CD14-positive monocyte (primary cell): ENCODE measurements around the gene STK32C. TPM values are rescaled to one million over a fixed set of nuclear protein-coding genes. Genes with fewer than 3 reads are reported as not detected.
A peak's percentile ranks its signal among the peaks of the same experiment; 100 is the strongest.

Experiments used
- DNase-seq, 3 donors: peaks; one replicate each; pipeline ENCODE4 v3.0.0-alpha.2; 2011 to 2022
- H2AFZ ChIP-seq: 2 replicates; pipeline ENCODE4 v1.6.0; 2012; ENCODE audit warnings: mild to moderate bottlenecking, low read depth, low read length, inconsistent platforms; ENCODE audit not compliant: insufficient read depth, poor library complexity, severe bottlenecking
- H3K27ac ChIP-seq, 2 donors: 1 replicate in 1 of 2; 2 replicates in 1 of 2; pipeline ENCODE4 v1.5.1; 2012 to 2013; ENCODE audit warnings: low read length in 2 of 2, control low read depth in 1 of 2, inconsistent platforms in 1 of 2, low read depth in 1 of 2, mild to moderate bottlenecking in 1 of 2
- H3K27me3 ChIP-seq, 2 donors: one replicate each; pipeline versions ENCODE4 v1.6.0 to v1.6.1; 2011 to 2013; ENCODE audit warnings: low read length in 2 of 2; ENCODE audit not compliant: control insufficient read depth in 2 of 2, insufficient read depth in 2 of 2
- H3K36me3 ChIP-seq, 2 donors: replicated peaks in 1 of 2; 1 replicate in 1 of 2; 2 replicates in 1 of 2; pipeline versions ENCODE4 v1.5.1 to v1.6.1; 2012 to 2013; ENCODE audit warnings: low read length in 2 of 2, control low read depth in 1 of 2, inconsistent platforms in 1 of 2, mild to moderate bottlenecking in 1 of 2; ENCODE audit not compliant: insufficient read depth in 2 of 2, control insufficient read depth in 1 of 2
- H3K4me1 ChIP-seq, 2 donors: 1 replicate in 1 of 2; 2 replicates in 1 of 2; pipeline versions ENCODE4 v1.5.1 to v1.6.1; 2012 to 2013; ENCODE audit warnings: low read length in 2 of 2, control low read depth in 1 of 2, inconsistent platforms in 1 of 2, mild to moderate bottlenecking in 1 of 2, moderate library complexity in 1 of 2; ENCODE audit not compliant: insufficient read depth in 2 of 2, control insufficient read depth in 1 of 2
- H3K4me2 ChIP-seq: replicated peaks from 2 replicates; pipeline ENCODE3; 2012; ENCODE audit warnings: low read length, moderate library complexity, mild to moderate bottlenecking; ENCODE audit not compliant: poor library complexity, severe bottlenecking; ENCODE audit errors: extremely low read depth
- H3K4me3 ChIP-seq, 3 experiments: fragments of 200-600 bp in 1 of 3; sonication (generic) in 1 of 3; replicated peaks in 1 of 3; 1 replicate in 2 of 3; 2 replicates in 1 of 3; pipeline ENCODE4 v1.5.1; 2011 to 2013; ENCODE audit warnings: low read length in 3 of 3, mild to moderate bottlenecking in 3 of 3, control low read depth in 2 of 3, low read depth in 2 of 3, inconsistent platforms in 1 of 3, moderate library complexity in 1 of 3
- H3K79me2 ChIP-seq: 2 replicates; pipeline ENCODE4 v1.6.0; 2012; ENCODE audit warnings: mild to moderate bottlenecking, control low read depth, inconsistent platforms, low read length, moderate library complexity; ENCODE audit not compliant: insufficient read depth
- H3K9ac ChIP-seq: 2 replicates; pipeline ENCODE4 v1.6.0; 2017; ENCODE audit warnings: low read length, mild to moderate bottlenecking; ENCODE audit not compliant: insufficient read depth, poor library complexity, severe bottlenecking
- H3K9me3 ChIP-seq, 2 donors: replicated peaks in 1 of 2; 1 replicate in 1 of 2; 2 replicates in 1 of 2; pipeline versions ENCODE4 v1.5.1 to v1.6.1; 2012 to 2013; ENCODE audit warnings: low read length in 2 of 2, control low read depth in 1 of 2; ENCODE audit not compliant: control insufficient read depth in 1 of 2, insufficient read depth in 1 of 2
- H4K20me1 ChIP-seq: 2 replicates; pipeline ENCODE4 v1.6.0; 2012; ENCODE audit warnings: mild to moderate bottlenecking, low read length, control low read depth, moderate library complexity; ENCODE audit not compliant: insufficient read depth
- H3K27ac Mint-ChIP-seq, 7 donors: one replicate each; pipeline ENCODE4 v1.8.0; 2020; ENCODE audit warnings: mild to moderate bottlenecking in 7 of 7, mixed read lengths in 7 of 7, moderate library complexity in 6 of 7, inconsistent platforms in 2 of 7
- H3K27me3 Mint-ChIP-seq, 3 donors: one replicate each; pipeline ENCODE4 v1.8.0; 2021 to 2022; ENCODE audit warnings: low read depth in 3 of 3, mild to moderate bottlenecking in 3 of 3, mixed read lengths in 3 of 3, moderate library complexity in 3 of 3, inconsistent platforms in 1 of 3
- H3K36me3 Mint-ChIP-seq, 2 donors: one replicate each; pipeline ENCODE4 v1.8.0; 2020; ENCODE audit warnings: mixed read lengths in 2 of 2, inconsistent platforms in 1 of 2, mild to moderate bottlenecking in 1 of 2
- H3K4me1 Mint-ChIP-seq: one replicate; pipeline ENCODE4 v1.8.0; 2020; ENCODE audit warnings: mild to moderate bottlenecking, mixed read lengths
- H3K4me3 Mint-ChIP-seq, 2 donors: one replicate each; pipeline ENCODE4 v1.8.0; 2020; ENCODE audit warnings: mild to moderate bottlenecking in 2 of 2, mixed read lengths in 2 of 2, moderate library complexity in 1 of 2
- H3K9me3 Mint-ChIP-seq, 7 donors: one replicate each; pipeline ENCODE4 v1.8.0; 2020 to 2022; ENCODE audit warnings: mixed read lengths in 7 of 7, mild to moderate bottlenecking in 6 of 7, moderate library complexity in 6 of 7, inconsistent platforms in 2 of 7
- WGBS: methylation state at CpG from one replicate; pipeline ENCODE4 v1.1.5; 2013; ENCODE audit warnings: missing lambda C conversion rate; ENCODE audit not compliant: insufficient coverage; 5-methylcytosine and 5-hydroxymethylcytosine counted together
- intact Hi-C, 2 donors: fragments of 100-400 bp; cut with micrococcal nuclease; formaldehyde crosslinking; loops; one replicate each; pipeline versions ENCODE4 v1.15.0 to v1.15.1; 2023
- polyA plus RNA-seq, 3 donors: library from polyadenylated mRNA; depleted of rRNA in 1 of 3; unstranded in 2 of 3; stranded (reverse) in 1 of 3; fragments of 300-500 nt in 2 of 3; fragments of >200 nt in 1 of 3; fragmentation: Illumina TruSeq in 2 of 3; gene quantifications; 1 replicate in 2 of 3; 2 replicates in 1 of 3; pipeline ENCODE4 v1.2.3, GENCODE V29; 2012 to 2021
- TF ChIP-seq, protein P1 (sequence below): fragments of 200-600 bp; IDR thresholded peaks from one replicate; pipeline ENCODE4 v1.8.0; 2022; ENCODE audit warnings: antibody characterized with exemption, mild to moderate bottlenecking

Gene STK32C
- polyA plus RNA-seq, 3 donors: 13.6 to 22.8 (median 18.4) TPM

DNA sequence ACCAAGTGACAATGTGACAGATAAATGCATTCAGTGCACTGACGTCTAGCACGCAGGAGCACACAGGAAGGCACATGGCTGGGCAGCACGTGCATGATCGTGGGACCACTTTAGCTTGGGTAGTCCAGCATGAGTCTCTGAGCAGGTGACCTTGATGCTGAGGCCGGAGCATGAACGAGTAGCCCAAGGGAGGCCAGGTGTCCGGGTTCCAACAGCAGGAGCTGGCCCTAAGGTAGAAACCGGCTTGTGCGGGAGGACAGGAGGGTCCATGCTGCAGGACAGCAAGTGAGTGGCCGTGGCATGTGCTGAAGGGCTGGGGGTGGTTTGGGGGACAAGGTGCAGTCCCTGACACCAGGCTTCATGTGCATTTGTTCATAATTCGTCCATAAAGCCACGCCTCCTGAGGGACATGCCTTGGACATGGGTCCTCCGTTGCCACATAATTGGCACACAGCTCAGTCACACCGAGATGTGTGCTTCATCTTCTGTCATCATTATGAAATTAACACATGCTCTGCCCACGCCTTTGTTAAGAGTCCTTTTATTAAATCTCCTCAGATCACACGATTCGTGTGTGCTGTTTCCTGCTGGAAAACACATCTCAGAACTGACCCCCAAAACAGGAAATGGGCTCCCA, 3.1 kb upstream of the STK32C start:
- no peak overlapping the region for H3K4me2 ChIP-seq
- peaks cover 0 to 7% of the 10 kb centered on the region in 2 donors for H3K9me3 ChIP-seq
- no peak overlapping the region for H2AFZ ChIP-seq
- H3K27ac ChIP-seq: no peak overlapping the region
- intact Hi-C loops: loop anchor here in 1 of 2 donors (5.0 kb wide), 1 partner anchor 226 kb away; the partner anchor contains the start of gene INPP5A
- H3K4me1 ChIP-seq: peaks cover 16 to 24% of the 10 kb centered on the region in 2 donors
- H4K20me1 ChIP-seq: peaks cover 14% of the 10 kb centered on the region
- TF ChIP-seq, protein P1, sequence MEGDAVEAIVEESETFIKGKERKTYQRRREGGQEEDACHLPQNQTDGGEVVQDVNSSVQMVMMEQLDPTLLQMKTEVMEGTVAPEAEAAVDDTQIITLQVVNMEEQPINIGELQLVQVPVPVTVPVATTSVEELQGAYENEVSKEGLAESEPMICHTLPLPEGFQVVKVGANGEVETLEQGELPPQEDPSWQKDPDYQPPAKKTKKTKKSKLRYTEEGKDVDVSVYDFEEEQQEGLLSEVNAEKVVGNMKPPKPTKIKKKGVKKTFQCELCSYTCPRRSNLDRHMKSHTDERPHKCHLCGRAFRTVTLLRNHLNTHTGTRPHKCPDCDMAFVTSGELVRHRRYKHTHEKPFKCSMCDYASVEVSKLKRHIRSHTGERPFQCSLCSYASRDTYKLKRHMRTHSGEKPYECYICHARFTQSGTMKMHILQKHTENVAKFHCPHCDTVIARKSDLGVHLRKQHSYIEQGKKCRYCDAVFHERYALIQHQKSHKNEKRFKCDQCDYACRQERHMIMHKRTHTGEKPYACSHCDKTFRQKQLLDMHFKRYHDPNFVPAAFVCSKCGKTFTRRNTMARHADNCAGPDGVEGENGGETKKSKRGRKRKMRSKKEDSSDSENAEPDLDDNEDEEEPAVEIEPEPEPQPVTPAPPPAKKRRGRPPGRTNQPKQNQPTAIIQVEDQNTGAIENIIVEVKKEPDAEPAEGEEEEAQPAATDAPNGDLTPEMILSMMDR: no peak
- peaks cover 12% of the 10 kb centered on the region for H3K79me2 ChIP-seq
- peaks cover 20 to 29% (median 26%) of the 10 kb centered on the region in 3 donors for H3K27me3 Mint-ChIP-seq
- 89% methylated on average over 17 of the region's 17 CpGs for WGBS
- no peak overlapping the region for H3K4me3 Mint-ChIP-seq
- peaks cover 4 to 26% of the 10 kb centered on the region in 2 donors for H3K27me3 ChIP-seq
- H3K4me1 Mint-ChIP-seq: peaks cover 18% of the 10 kb centered on the region
- DNase-seq: no peak
- H3K9me3 Mint-ChIP-seq: peaks cover 0 to 13% (median 8%) of the 10 kb centered on the region in 7 donors
- H3K36me3 ChIP-seq: no peaks in the 10 kb centered on the region
- peaks cover 8% of the 10 kb centered on the region in 2 donors for H3K36me3 Mint-ChIP-seq
- H3K4me3 ChIP-seq: no peak overlapping the region
- H3K27ac Mint-ChIP-seq: no peak overlapping the region
- no peak overlapping the region for H3K9ac ChIP-seq

- H2AFZ ChIP-seq: no peak overlapping the region
- H3K36me3 ChIP-seq: no peaks in the 10 kb centered on the region
- Mint-ChIP-seq H3K27ac (peak overlapping the region in 1 of 7 donors; percentile 37), H3K36me3 (peaks cover 12% of the 10 kb centered on the region in 2 donors), H3K27me3 (peaks cover 23 to 35% (median 30%) of the 10 kb centered on the region in 3 donors), H3K9me3 (peaks cover 0 to 14% (median 8%) of the 10 kb centered on the region in 7 donors), H3K4me3 (peak overlapping the region; percentile 24 to 74), H3K4me1 (peaks cover 23% of the 10 kb centered on the region)
- TF ChIP-seq, protein P1: no peak
- H4K20me1 ChIP-seq: peaks cover 21% of the 10 kb centered on the region
- H3K9me3 ChIP-seq: peaks cover 0 to 7% of the 10 kb centered on the region in 2 donors
- no peak overlapping the region for H3K9ac ChIP-seq
- WGBS: 98% methylated on average over 6 of the region's 7 CpGs
- H3K79me2 ChIP-seq: peaks cover 15% of the 10 kb centered on the region
- intact Hi-C loops: loop anchor here (2.0 to 10.0 kb wide), 9 partner anchors 21 to 1065 kb away; partner anchors contain the start of genes INPP5A (in 2 of the 2), ECHS1 (in 1 of the 2) and PAOX (in 1 of the 2)
- H3K27ac ChIP-seq: no peak overlapping the region
- peaks cover 16 to 24% of the 10 kb centered on the region in 2 donors for H3K4me1 ChIP-seq
- H3K4me3 ChIP-seq: no peak overlapping the region
- DNase-seq: no peak
- H3K4me2 ChIP-seq: no peak overlapping the region
- peaks cover 4 to 33% of the 10 kb centered on the region in 2 donors for H3K27me3 ChIP-seq
Measured at GRCh38 chr10:132309879-132310591, 2.3 kb upstream of the STK32C start.
